H9 (cell line): ENCODE results near the gene RAG1. TPM values are rescaled to one million over a fixed set of nuclear protein-coding genes. Genes with fewer than 3 reads are reported as not detected.

ENCODE experiments used
- DNase-seq: peaks from one replicate; pipeline ENCODE4 v3.0.0-alpha.2; 2017
- H2AFZ ChIP-seq: one replicate; pipeline ENCODE4 v1.6.1; 2013; ENCODE audit warnings: mild to moderate bottlenecking, low read length, control low read depth, moderate library complexity
- H2AK5ac ChIP-seq: 2 replicates; pipeline ENCODE4 v1.6.1; 2013; ENCODE audit warnings: low read length, control low read depth, mixed read lengths; ENCODE audit not compliant: insufficient read length
- H2BK120ac ChIP-seq: one replicate; pipeline ENCODE4 v1.6.1; 2013; ENCODE audit warnings: low read depth, mild to moderate bottlenecking, low read length, control low read depth, inconsistent platforms; ENCODE audit not compliant: poor library complexity, severe bottlenecking
- H2BK12ac ChIP-seq: 2 replicates; pipeline ENCODE4 v1.6.1; 2013; ENCODE audit warnings: low read length, control low read depth, mixed read lengths, low read depth; ENCODE audit not compliant: insufficient read length
- H2BK15ac ChIP-seq: 2 replicates; pipeline ENCODE4 v1.6.1; 2013; ENCODE audit warnings: low read depth, low read length, control low read depth
- H2BK20ac ChIP-seq: one replicate; pipeline ENCODE4 v1.6.1; 2013; ENCODE audit warnings: low read depth, mild to moderate bottlenecking, low read length, control low read depth, inconsistent platforms; ENCODE audit not compliant: poor library complexity, severe bottlenecking
- H2BK5ac ChIP-seq: 2 replicates; pipeline ENCODE4 v1.6.1; 2013; ENCODE audit warnings: low read length, control low read depth, mixed read lengths; ENCODE audit not compliant: insufficient read length
- H3K14ac ChIP-seq: 2 replicates; pipeline ENCODE4 v1.6.1; 2013; ENCODE audit warnings: low read length, control low read depth; ENCODE audit not compliant: insufficient read depth
- H3K18ac ChIP-seq: 2 replicates; pipeline ENCODE4 v1.6.1; 2013; ENCODE audit warnings: low read depth, mild to moderate bottlenecking, mixed read lengths, low read length, control low read depth; ENCODE audit not compliant: insufficient read length
- H3K23ac ChIP-seq: 2 replicates; pipeline ENCODE4 v1.6.1; 2013; ENCODE audit warnings: low read length, control low read depth, mixed read lengths, low read depth; ENCODE audit not compliant: insufficient read length
- H3K23me2 ChIP-seq: 2 replicates; pipeline ENCODE4 v1.6.1; 2013; ENCODE audit warnings: low read depth, mild to moderate bottlenecking, mixed read lengths, low read length, control low read depth; ENCODE audit not compliant: insufficient read length, poor library complexity, severe bottlenecking
- H3K27ac ChIP-seq: 2 replicates; pipeline ENCODE4 v1.5.1; 2013; ENCODE audit warnings: low read length, control low read depth, mixed read lengths, low read depth; ENCODE audit not compliant: insufficient read length
- H3K27me3 ChIP-seq: 2 replicates; pipeline ENCODE4 v1.6.1; 2013; ENCODE audit warnings: low read length, control low read depth, inconsistent platforms; ENCODE audit not compliant: insufficient read depth
- H3K4ac ChIP-seq: 2 replicates; pipeline ENCODE4 v1.6.1; 2013; ENCODE audit warnings: low read depth, mild to moderate bottlenecking, control low read depth, inconsistent platforms, low read length, moderate library complexity
- H3K4me1 ChIP-seq: 2 replicates; pipeline ENCODE4 v1.6.1; 2013; ENCODE audit warnings: low read length, control low read depth, inconsistent platforms; ENCODE audit not compliant: insufficient read depth
- H3K4me2 ChIP-seq: 2 replicates; pipeline ENCODE4 v1.6.1; 2013; ENCODE audit warnings: low read length, control low read depth, mixed read lengths; ENCODE audit not compliant: insufficient read length, insufficient read depth
- H3K56ac ChIP-seq: 2 replicates; pipeline ENCODE4 v1.6.1; 2013; ENCODE audit warnings: low read depth, mild to moderate bottlenecking, mixed read lengths, low read length, control low read depth; ENCODE audit not compliant: insufficient read length
- H3K79me1 ChIP-seq: 2 replicates; pipeline ENCODE4 v1.6.1; 2013; ENCODE audit warnings: low read depth, mild to moderate bottlenecking, moderate library complexity, low read length, control low read depth, inconsistent platforms; ENCODE audit not compliant: insufficient read depth, poor library complexity, severe bottlenecking
- H3K79me2 ChIP-seq: 2 replicates; pipeline ENCODE4 v1.6.1; 2013; ENCODE audit warnings: low read length, control low read depth, inconsistent platforms; ENCODE audit not compliant: insufficient read depth
- H3K9ac ChIP-seq: 2 replicates; pipeline ENCODE4 v1.6.1; 2013; ENCODE audit warnings: low read length, control low read depth, mixed read lengths; ENCODE audit not compliant: insufficient read length; ENCODE audit errors: extremely low read depth
- H3K9me3 ChIP-seq: one replicate; pipeline ENCODE4 v1.6.1; 2013; ENCODE audit warnings: low read depth, low read length, inconsistent platforms; ENCODE audit not compliant: control insufficient read depth
- H3T11ph ChIP-seq: one replicate; pipeline ENCODE4 v1.6.1; 2013; ENCODE audit warnings: mild to moderate bottlenecking, low read length, control low read depth, inconsistent platforms
- H4K20me1 ChIP-seq: one replicate; pipeline ENCODE4 v1.6.1; 2013; ENCODE audit not compliant: control insufficient read depth, insufficient read length, insufficient read depth
- H4K5ac ChIP-seq: 2 replicates; pipeline ENCODE4 v1.6.1; 2013; ENCODE audit warnings: low read depth, mild to moderate bottlenecking, mixed read lengths, low read length, control low read depth; ENCODE audit not compliant: insufficient read length
- H4K8ac ChIP-seq: replicated peaks from 2 replicates; pipeline ENCODE4 v1.6.1; 2013; ENCODE audit warnings: low read length, control low read depth, mixed read lengths, low read depth; ENCODE audit not compliant: insufficient read length
- H4K91ac ChIP-seq: 2 replicates; pipeline ENCODE4 v1.6.1; 2013; ENCODE audit warnings: low read depth, mild to moderate bottlenecking, moderate library complexity, mixed read lengths, low read length, control low read depth; ENCODE audit not compliant: insufficient read length
- H3K27ac Mint-ChIP-seq, 3 experiments: 2 replicates in 2 of 3; 3 replicates in 1 of 3; pipeline ENCODE4 v1.8.0; 2020 to 2021; ENCODE audit warnings: mixed read lengths in 3 of 3, mild to moderate bottlenecking in 1 of 3, moderate library complexity in 1 of 3
- H3K27me3 Mint-ChIP-seq: 2 replicates; pipeline ENCODE4 v1.8.0; 2021; ENCODE audit warnings: low read depth, mild to moderate bottlenecking, moderate library complexity, mixed read lengths
- H3K36me3 Mint-ChIP-seq, 3 experiments: 2 replicates in 2 of 3; 3 replicates in 1 of 3; pipeline ENCODE4 v1.8.0; 2020 to 2021; ENCODE audit warnings: low read depth in 3 of 3, mixed read lengths in 3 of 3; ENCODE audit not compliant: insufficient read depth in 1 of 3
- H3K4me1 Mint-ChIP-seq, 2 experiments: 2 replicates each; pipeline ENCODE4 v1.8.0; 2020; ENCODE audit warnings: mixed read lengths in 2 of 2
- H3K4me3 Mint-ChIP-seq, 2 experiments: 2 replicates in 1 of 2; 3 replicates in 1 of 2; pipeline ENCODE4 v1.8.0; 2020 to 2021; ENCODE audit warnings: mild to moderate bottlenecking in 2 of 2, mixed read lengths in 2 of 2, moderate library complexity in 1 of 2
- H3K9me3 Mint-ChIP-seq, 2 experiments: 2 replicates in 1 of 2; 3 replicates in 1 of 2; pipeline ENCODE4 v1.8.0; 2020; ENCODE audit warnings: mild to moderate bottlenecking in 2 of 2, mixed read lengths in 2 of 2, moderate library complexity in 1 of 2
- total RNA-seq: library from RNA; stranded (reverse); gene quantifications from 2 replicates; pipeline ENCODE4 v1.2.1, GENCODE V29; 2021
- TF ChIP-seq, protein P1 (sequence below): fragments of 200-600 bp; sonication (generic); conservative IDR thresholded peaks from 3 replicates; pipeline ENCODE4 v1.8.0; 2021; ENCODE audit warnings: antibody characterized with exemption, mild to moderate bottlenecking

RAG1 gene
- total RNA-seq, 1 experiment from 2014 or later: 0.70 TPM

DNA sequence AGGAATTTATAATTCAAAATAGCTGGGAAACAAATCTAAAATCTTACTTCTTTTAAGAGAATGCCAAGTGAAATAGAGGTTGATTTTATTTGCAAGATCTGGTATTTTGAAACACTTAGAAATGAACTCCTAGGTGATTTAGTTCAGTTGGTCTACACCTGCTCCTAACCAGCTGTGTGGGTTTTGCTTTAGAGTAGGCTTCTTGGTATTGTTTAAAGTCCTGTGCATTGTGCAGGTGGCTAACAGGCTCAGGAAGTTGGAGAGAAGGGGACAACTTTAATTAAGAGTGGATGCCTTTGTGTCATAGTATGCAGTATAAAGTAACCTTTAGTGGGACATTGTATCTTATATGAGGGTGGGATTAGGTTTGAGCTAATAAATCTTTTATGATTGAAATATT, 34.3 kb downstream of the RAG1 start:
- H3K9me3 Mint-ChIP-seq: no peaks in the 10 kb centered on the region
- no peak overlapping the region for H2BK20ac ChIP-seq
- H3K79me1 ChIP-seq: no peaks in the 10 kb centered on the region
- no peak overlapping the region for H3K27ac Mint-ChIP-seq
- no peak overlapping the region for H3K4ac ChIP-seq
- no peak overlapping the region for H3T11ph ChIP-seq
- H3K14ac ChIP-seq: no peak overlapping the region
- DNase-seq: no peak
- H2BK12ac ChIP-seq: no peak overlapping the region
- no peak overlapping the region for H2BK15ac ChIP-seq
- no peaks in the 10 kb centered on the region for H3K79me2 ChIP-seq
- no peak overlapping the region for H4K91ac ChIP-seq
- no peak overlapping the region for H3K56ac ChIP-seq
- no peak overlapping the region for H3K4me2 ChIP-seq
- no peaks in the 10 kb centered on the region for H3K36me3 Mint-ChIP-seq
- H2AFZ ChIP-seq: no peak overlapping the region
- no peaks in the 10 kb centered on the region for H3K27me3 ChIP-seq
- H2BK120ac ChIP-seq: no peak overlapping the region
- no peak overlapping the region for H2BK5ac ChIP-seq
- H3K18ac ChIP-seq: no peak overlapping the region
- H3K4me1 ChIP-seq: no peaks in the 10 kb centered on the region
- H3K23me2 ChIP-seq: no peaks in the 10 kb centered on the region
- no peak overlapping the region for H2AK5ac ChIP-seq
- H3K9ac ChIP-seq: no peak overlapping the region
- H4K8ac ChIP-seq: no peak overlapping the region
- H3K23ac ChIP-seq: no peak overlapping the region
- H3K4me3 Mint-ChIP-seq: no peak overlapping the region
- TF ChIP-seq, protein P1, sequence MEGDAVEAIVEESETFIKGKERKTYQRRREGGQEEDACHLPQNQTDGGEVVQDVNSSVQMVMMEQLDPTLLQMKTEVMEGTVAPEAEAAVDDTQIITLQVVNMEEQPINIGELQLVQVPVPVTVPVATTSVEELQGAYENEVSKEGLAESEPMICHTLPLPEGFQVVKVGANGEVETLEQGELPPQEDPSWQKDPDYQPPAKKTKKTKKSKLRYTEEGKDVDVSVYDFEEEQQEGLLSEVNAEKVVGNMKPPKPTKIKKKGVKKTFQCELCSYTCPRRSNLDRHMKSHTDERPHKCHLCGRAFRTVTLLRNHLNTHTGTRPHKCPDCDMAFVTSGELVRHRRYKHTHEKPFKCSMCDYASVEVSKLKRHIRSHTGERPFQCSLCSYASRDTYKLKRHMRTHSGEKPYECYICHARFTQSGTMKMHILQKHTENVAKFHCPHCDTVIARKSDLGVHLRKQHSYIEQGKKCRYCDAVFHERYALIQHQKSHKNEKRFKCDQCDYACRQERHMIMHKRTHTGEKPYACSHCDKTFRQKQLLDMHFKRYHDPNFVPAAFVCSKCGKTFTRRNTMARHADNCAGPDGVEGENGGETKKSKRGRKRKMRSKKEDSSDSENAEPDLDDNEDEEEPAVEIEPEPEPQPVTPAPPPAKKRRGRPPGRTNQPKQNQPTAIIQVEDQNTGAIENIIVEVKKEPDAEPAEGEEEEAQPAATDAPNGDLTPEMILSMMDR: no peak
- no peak overlapping the region for H3K27ac ChIP-seq
- H4K5ac ChIP-seq: no peak overlapping the region
- H3K9me3 ChIP-seq: no peaks in the 10 kb centered on the region
- no peaks in the 10 kb centered on the region for H3K4me1 Mint-ChIP-seq
- no peaks in the 10 kb centered on the region for H4K20me1 ChIP-seq
- no peaks in the 10 kb centered on the region for H3K27me3 Mint-ChIP-seq
